CD4-positive, alpha-beta T cell (primary cell): ENCODE measurements around the gene TTLL12. TPM values are rescaled to one million over a fixed set of nuclear protein-coding genes. Genes with fewer than 3 reads are reported as not detected.

Source experiments
- ATAC-seq: fragments of 200-7000 bp; cut with Tn5 transposase; one replicate; pipeline ENCODE4 v1.10.0; 2022; ENCODE audit warnings: mild to moderate bottlenecking; ENCODE audit not compliant: poor library complexity
- CTCF ChIA-PET: fragments of 350-600 bp; sonication (Branson Sonifier 250); formaldehyde crosslinking; loops from one replicate; lab custom pipeline; 2021; ENCODE audit warnings: antibody characterized with exemption, inconsistent platforms; lab: Charles Lee
- POLR2A ChIA-PET: fragments of 350-600 bp; sonication (Branson Sonifier 250); formaldehyde crosslinking; loops from one replicate; lab custom pipeline; 2021; ENCODE audit warnings: antibody characterized with exemption, inconsistent platforms; lab: Charles Lee
- DNase-seq, 14 experiments: peaks; one replicate each; pipeline ENCODE4 v3.0.0-alpha.2; 2013 to 2020; ENCODE audit warnings: mixed read lengths in 2 of 14
- H3K27ac ChIP-seq, 2 donors: one replicate each; pipeline versions ENCODE4 v1.5.1 to v1.7.0; 2013; ENCODE audit warnings: low read length in 2 of 2, low read depth in 1 of 2, mild to moderate bottlenecking in 1 of 2
- H3K27me3 ChIP-seq, 2 experiments: 1 replicate in 1 of 2; 2 replicates in 1 of 2; pipeline versions ENCODE4 v1.6.1 to v1.7.0; 2013; ENCODE audit warnings: low read length in 2 of 2, control low read depth in 1 of 2, mild to moderate bottlenecking in 1 of 2, moderate library complexity in 1 of 2; ENCODE audit not compliant: insufficient read depth in 2 of 2, control insufficient read depth in 1 of 2
- H3K36me3 ChIP-seq: one replicate; pipeline ENCODE4 v1.6.1; 2013; ENCODE audit warnings: low read length, control low read depth; ENCODE audit not compliant: insufficient read depth
- H3K4me1 ChIP-seq: one replicate; pipeline ENCODE4 v1.6.1; 2013; ENCODE audit warnings: low read length, control low read depth; ENCODE audit not compliant: insufficient read depth
- H3K4me3 ChIP-seq: one replicate; pipeline ENCODE4 v1.5.1; 2013; ENCODE audit warnings: mild to moderate bottlenecking, low read length, moderate library complexity
- H3K9me3 ChIP-seq, 2 experiments: 1 replicate in 1 of 2; 2 replicates in 1 of 2; pipeline versions ENCODE4 v1.6.1 to v1.7.0; 2013; ENCODE audit warnings: low read length in 2 of 2, mild to moderate bottlenecking in 2 of 2, control low read depth in 1 of 2, moderate library complexity in 1 of 2; ENCODE audit not compliant: control insufficient read depth in 1 of 2, insufficient read depth in 1 of 2
- H3K27ac Mint-ChIP-seq: one replicate; pipeline ENCODE4 v1.8.0; 2020; ENCODE audit warnings: mixed read lengths
- H3K27me3 Mint-ChIP-seq: one replicate; pipeline ENCODE4 v1.8.0; 2021; ENCODE audit warnings: mixed read lengths
- H3K36me3 Mint-ChIP-seq: one replicate; pipeline ENCODE4 v1.8.0; 2021; ENCODE audit warnings: low read depth, mixed read lengths
- H3K4me1 Mint-ChIP-seq: one replicate; pipeline ENCODE4 v1.8.0; 2021; ENCODE audit warnings: low read depth, mixed read lengths
- H3K4me3 Mint-ChIP-seq: one replicate; pipeline ENCODE4 v1.8.0; 2020; ENCODE audit warnings: mild to moderate bottlenecking, mixed read lengths
- H3K9me3 Mint-ChIP-seq: one replicate; pipeline ENCODE4 v1.8.0; 2020; ENCODE audit warnings: mixed read lengths
- intact Hi-C, 2 experiments: fragments of 100-400 bp; cut with DNase I in 1 of 2; cut with micrococcal nuclease in 1 of 2; formaldehyde crosslinking; loops; one replicate each; pipeline versions ENCODE4 v1.15.1 to v1.9.0; 2023 to 2025; cut with DNase I, micrococcal nuclease
- total RNA-seq, 174 experiments: library from RNA in 2 of 174; stranded (reverse) in 2 of 174; gene quantifications; one replicate each; pipeline ENCODE4 v1.2.3 and lab custom pipeline; 2021 to 2026
- TF ChIP-seq, protein P1 (sequence below): fragments of 200-600 bp; IDR thresholded peaks from one replicate; pipeline ENCODE4 v1.8.0; 2022; ENCODE audit warnings: antibody characterized with exemption, mild to moderate bottlenecking

The TTLL12 gene
- total RNA-seq, 2 experiments from 2014 or later, result 5.0 to 6.6 TPM

DNA sequence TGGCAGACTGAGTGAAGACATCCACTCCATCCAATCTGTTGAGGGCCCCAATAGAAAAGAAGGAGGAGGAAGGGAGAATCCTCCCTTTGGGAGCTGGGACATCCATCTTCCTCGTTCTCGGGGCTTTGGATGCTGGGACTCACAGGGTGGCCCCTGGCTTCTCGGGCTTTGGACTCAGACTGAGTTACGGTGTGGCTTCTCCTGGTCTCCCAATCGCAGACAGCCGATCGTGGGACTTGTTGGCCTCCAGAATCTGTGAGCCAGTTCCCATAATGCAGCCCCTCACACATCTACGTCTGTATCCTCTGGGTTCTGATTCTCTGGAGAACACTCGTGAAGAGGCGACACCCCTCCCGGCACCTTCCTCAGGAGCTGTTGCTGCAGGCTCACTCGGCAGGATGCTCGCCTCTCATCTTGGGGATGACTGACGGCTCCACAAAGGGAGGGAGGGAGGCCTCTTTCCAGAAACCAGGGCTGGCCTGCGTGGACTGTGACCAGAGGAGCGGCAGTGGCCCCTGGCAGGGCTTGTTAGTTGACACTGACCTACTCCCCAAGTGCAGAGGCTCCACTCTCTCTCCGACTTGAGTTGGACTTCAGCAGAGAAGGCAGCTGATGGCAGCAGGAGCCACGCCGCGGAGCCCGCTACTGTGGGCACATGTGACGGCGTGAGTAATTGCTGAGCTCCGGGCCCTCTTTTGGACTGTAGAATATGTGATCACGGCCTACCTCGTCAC lies 14.7 kb upstream of the TTLL12 start:
- CTCF ChIA-PET, result no interaction called here
- no peaks in the 10 kb centered on the region for H3K36me3 Mint-ChIP-seq
- H3K4me1 ChIP-seq, result peaks cover 17% of the 10 kb centered on the region
- no peak overlapping the region for H3K27ac Mint-ChIP-seq
- no peak overlapping the region for H3K4me3 ChIP-seq
- POLR2A ChIA-PET, result interaction anchor here (0.9 kb wide), 1 partner anchor 14 kb away, joined by 3 read pairs; no protein-coding TSS in a partner anchor
- H3K27me3 Mint-ChIP-seq, result no peaks in the 10 kb centered on the region
- no peak overlapping the region for H3K4me3 Mint-ChIP-seq
- no peaks in the 10 kb centered on the region for H3K27me3 ChIP-seq
- intact Hi-C loops, result no loop called here
- H3K4me1 Mint-ChIP-seq, result peaks cover 6% of the 10 kb centered on the region
- no peaks in the 10 kb centered on the region for H3K36me3 ChIP-seq
- DNase-seq, result no peak
- H3K9me3 ChIP-seq, result no peaks in the 10 kb centered on the region
- no peak for ATAC-seq
- H3K27ac ChIP-seq, result no peak overlapping the region
- no peaks in the 10 kb centered on the region for H3K9me3 Mint-ChIP-seq
- TF ChIP-seq, protein P1, sequence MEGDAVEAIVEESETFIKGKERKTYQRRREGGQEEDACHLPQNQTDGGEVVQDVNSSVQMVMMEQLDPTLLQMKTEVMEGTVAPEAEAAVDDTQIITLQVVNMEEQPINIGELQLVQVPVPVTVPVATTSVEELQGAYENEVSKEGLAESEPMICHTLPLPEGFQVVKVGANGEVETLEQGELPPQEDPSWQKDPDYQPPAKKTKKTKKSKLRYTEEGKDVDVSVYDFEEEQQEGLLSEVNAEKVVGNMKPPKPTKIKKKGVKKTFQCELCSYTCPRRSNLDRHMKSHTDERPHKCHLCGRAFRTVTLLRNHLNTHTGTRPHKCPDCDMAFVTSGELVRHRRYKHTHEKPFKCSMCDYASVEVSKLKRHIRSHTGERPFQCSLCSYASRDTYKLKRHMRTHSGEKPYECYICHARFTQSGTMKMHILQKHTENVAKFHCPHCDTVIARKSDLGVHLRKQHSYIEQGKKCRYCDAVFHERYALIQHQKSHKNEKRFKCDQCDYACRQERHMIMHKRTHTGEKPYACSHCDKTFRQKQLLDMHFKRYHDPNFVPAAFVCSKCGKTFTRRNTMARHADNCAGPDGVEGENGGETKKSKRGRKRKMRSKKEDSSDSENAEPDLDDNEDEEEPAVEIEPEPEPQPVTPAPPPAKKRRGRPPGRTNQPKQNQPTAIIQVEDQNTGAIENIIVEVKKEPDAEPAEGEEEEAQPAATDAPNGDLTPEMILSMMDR, result no peak

DNA sequence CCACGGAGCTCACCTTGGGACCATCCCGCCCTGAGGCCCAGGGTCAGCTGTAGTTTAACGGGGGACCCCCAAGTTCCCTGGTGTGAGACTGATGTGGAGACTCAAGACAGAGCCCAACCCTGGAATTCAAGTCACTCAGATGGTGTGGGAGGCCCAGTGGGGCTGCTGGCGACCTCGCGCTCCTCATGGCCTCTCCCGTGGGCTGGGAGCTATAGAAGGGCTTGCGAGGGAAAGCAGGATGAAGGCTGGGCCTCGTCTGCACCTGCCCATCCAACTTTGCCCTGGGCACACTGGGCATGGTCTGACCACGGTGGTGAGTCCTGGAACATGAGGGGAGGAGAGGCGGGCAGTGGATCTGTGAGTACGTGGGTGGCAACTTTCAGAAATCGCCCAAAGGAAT lies 13.6 kb upstream of the TTLL12 start:
- no peaks in the 10 kb centered on the region for H3K9me3 ChIP-seq
- H3K4me1 ChIP-seq, result peaks cover 6% of the 10 kb centered on the region
- TF ChIP-seq, protein P1, result no peak
- CTCF ChIA-PET, result no interaction called here
- no peak overlapping the region for H3K27ac Mint-ChIP-seq
- no peak overlapping the region for H3K4me3 Mint-ChIP-seq
- H3K4me3 ChIP-seq, result no peak overlapping the region
- no peak for DNase-seq
- POLR2A ChIA-PET, result interaction anchor here (0.9 kb wide), 1 partner anchor 13 kb away, joined by 3 read pairs; no protein-coding TSS in a partner anchor
- ATAC-seq, result no peak
- no peaks in the 10 kb centered on the region for H3K36me3 ChIP-seq
- H3K4me1 Mint-ChIP-seq, result no peaks in the 10 kb centered on the region
- no peaks in the 10 kb centered on the region for H3K36me3 Mint-ChIP-seq
- H3K27me3 ChIP-seq, result no peaks in the 10 kb centered on the region
- no peaks in the 10 kb centered on the region for H3K9me3 Mint-ChIP-seq
- no peak overlapping the region for H3K27ac ChIP-seq
- no peaks in the 10 kb centered on the region for H3K27me3 Mint-ChIP-seq
- intact Hi-C loops, result no loop called here

DNA sequence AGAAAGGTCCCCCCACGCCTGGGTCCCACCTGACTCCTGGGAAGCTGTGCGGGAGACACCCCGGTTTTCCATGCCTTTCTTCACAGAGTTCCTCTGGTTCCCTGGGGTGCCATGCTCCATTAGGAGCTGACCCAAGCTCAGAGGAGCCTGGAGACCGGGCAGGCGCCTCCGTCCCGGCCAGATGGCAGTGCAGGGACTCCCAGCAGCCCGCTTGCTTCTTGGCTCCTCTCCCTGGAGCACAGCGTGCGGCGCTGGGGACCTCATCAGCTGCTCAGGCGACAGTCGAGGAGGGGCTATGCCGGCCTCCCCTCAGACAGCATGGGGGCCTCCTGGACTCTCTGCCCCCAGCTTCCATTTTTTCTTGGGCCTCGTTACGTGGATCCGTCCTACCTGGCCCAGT lies 13.1 kb upstream of the TTLL12 start:
- Histone ChIP-seq H3K4me1 (peaks cover under 1% of the 10 kb centered on the region), H3K36me3 (no peaks in the 10 kb centered on the region), H3K27me3 (no peaks in the 10 kb centered on the region), H3K27ac (no peak overlapping the region), H3K9me3 (no peaks in the 10 kb centered on the region), H3K4me3 (no peak overlapping the region)
- ChIA-PET CTCF (no interaction called here), POLR2A (no interaction called here)
- no peak overlapping the region for H3K4me3 Mint-ChIP-seq
- H3K4me1 Mint-ChIP-seq, result no peaks in the 10 kb centered on the region
- H3K9me3 Mint-ChIP-seq, result no peaks in the 10 kb centered on the region
- H3K27ac Mint-ChIP-seq, result no peak overlapping the region
- DNase-seq, result no peak
- no peaks in the 10 kb centered on the region for H3K36me3 Mint-ChIP-seq
- TF ChIP-seq, protein P1, result no peak
- intact Hi-C loops, result no loop called here
- H3K27me3 Mint-ChIP-seq, result no peaks in the 10 kb centered on the region
- no peak for ATAC-seq
